HepG2 (cell line): Measurements from ENCODE around the gene MXRA7. TPM values are rescaled to one million over a fixed set of nuclear protein-coding genes. Genes with fewer than 3 reads are reported as not detected.
A peak's percentile ranks its signal among the peaks of the same experiment; 100 is the strongest.

Experiments
- ARID2 ChIP-seq: sonication (generic); formaldehyde crosslinking; IDR thresholded peaks from 2 replicates; pipeline ENCODE4 v1.8.1; 2022; ENCODE audit warnings: mild to moderate bottlenecking, missing genetic modification reagents, borderline replicate concordance
- ATF4 ChIP-seq, 2 experiments: fragments of 450-650 bp in 1 of 2; sonication (generic) in 1 of 2; formaldehyde crosslinking; IDR thresholded peaks; 2 replicates each; pipeline versions ENCODE4 v1.5.0 to v1.8.0; 2020 to 2022; ENCODE audit warnings: mild to moderate bottlenecking in 1 of 2, missing genetic modification reagents in 1 of 2
- CREB3 ChIP-seq: sonication (generic); formaldehyde crosslinking; IDR thresholded peaks from 2 replicates; pipeline ENCODE4 v1.5.0; 2020; ENCODE audit warnings: missing genetic modification reagents
- CSRNP1 ChIP-seq: sonication (generic); formaldehyde crosslinking; IDR thresholded peaks from 2 replicates; pipeline ENCODE4 v1.8.1; 2023; ENCODE audit warnings: mild to moderate bottlenecking, missing genetic modification reagents
- ELF1 ChIP-seq: sonication (generic); formaldehyde crosslinking; IDR thresholded peaks from 2 replicates; pipeline ENCODE4 v1.4.0; 2020; ENCODE audit warnings: missing genetic modification reagents
- ELK4 ChIP-seq: sonication (generic); formaldehyde crosslinking; IDR thresholded peaks from 2 replicates; pipeline ENCODE4 v1.9.0; 2021; ENCODE audit warnings: missing genetic modification reagents, borderline replicate concordance
- FOXA1 ChIP-seq, 2 experiments: fragments of 450-650 bp in 1 of 2; sonication (generic) in 1 of 2; formaldehyde crosslinking in 1 of 2; IDR thresholded peaks; 2 replicates each; pipeline versions ENCODE4 v1.4.0 to v1.6.1; 2016 to 2020; ENCODE audit warnings: missing genetic modification reagents in 1 of 2
- KMT2A ChIP-seq: sonication (generic); formaldehyde crosslinking; IDR thresholded peaks from 2 replicates; pipeline ENCODE4 v1.4.0; 2020; ENCODE audit warnings: missing genetic modification reagents
- NFATC3 ChIP-seq: sonication (generic); formaldehyde crosslinking; IDR thresholded peaks from 2 replicates; pipeline ENCODE4 v1.5.1; 2020; ENCODE audit warnings: mild to moderate bottlenecking, missing genetic modification reagents
- NR3C1 ChIP-seq: sonication (generic); formaldehyde crosslinking; IDR thresholded peaks from 2 replicates; pipeline ENCODE4 v1.4.0; 2020; ENCODE audit warnings: missing genetic modification reagents
- PBX2 ChIP-seq: IDR thresholded peaks from 2 replicates; pipeline ENCODE4 v1.6.1; 2016; ENCODE audit warnings: control low read depth
- TFAP4 ChIP-seq: sonication (generic); IDR thresholded peaks from 2 replicates; pipeline ENCODE4 v1.6.1; 2016; ENCODE audit warnings: low read depth, borderline replicate concordance
- ZFP90 ChIP-seq: sonication (generic); formaldehyde crosslinking; IDR thresholded peaks from 2 replicates; pipeline ENCODE4 v1.8.0; 2022; ENCODE audit warnings: missing genetic modification reagents, mild to moderate bottlenecking, inconsistent platforms, borderline replicate concordance
- ZFYVE20 ChIP-seq: sonication (generic); formaldehyde crosslinking; IDR thresholded peaks from 2 replicates; pipeline ENCODE4 v1.8.0; 2023; ENCODE audit warnings: low read depth, mild to moderate bottlenecking, moderate library complexity, missing genetic modification reagents, borderline replicate concordance
- ZNF33B ChIP-seq: sonication (generic); formaldehyde crosslinking; IDR thresholded peaks from 2 replicates; pipeline ENCODE4 v1.5.1; 2020; ENCODE audit warnings: mild to moderate bottlenecking, missing genetic modification reagents
- ZNF432 ChIP-seq: sonication (generic); formaldehyde crosslinking; IDR thresholded peaks from 2 replicates; pipeline ENCODE4 v1.5.0; 2020; ENCODE audit warnings: missing genetic modification reagents, mild to moderate bottlenecking, borderline replicate concordance
- ZNF451 ChIP-seq: sonication (generic); formaldehyde crosslinking; IDR thresholded peaks from 2 replicates; pipeline ENCODE4 v1.5.0; 2020; ENCODE audit warnings: mild to moderate bottlenecking, missing genetic modification reagents
- ZNF501 ChIP-seq: sonication (generic); formaldehyde crosslinking; IDR thresholded peaks from 2 replicates; pipeline ENCODE4 v1.5.1; 2020; ENCODE audit warnings: mild to moderate bottlenecking, moderate library complexity, missing genetic modification reagents
- ZNF580 ChIP-seq: IDR thresholded peaks from 2 replicates; pipeline ENCODE4 v1.6.1; 2016; ENCODE audit warnings: low read depth, borderline replicate concordance
- ZNF644 ChIP-seq: IDR thresholded peaks from 2 replicates; pipeline ENCODE4 v1.6.1; 2016; ENCODE audit warnings: low read depth
- ZNF678 ChIP-seq: sonication (generic); formaldehyde crosslinking; IDR thresholded peaks from 2 replicates; pipeline ENCODE4 v1.4.0; 2020; ENCODE audit warnings: mild to moderate bottlenecking, missing genetic modification reagents
- ZNF703 ChIP-seq: sonication (generic); formaldehyde crosslinking; IDR thresholded peaks from 2 replicates; pipeline ENCODE4 v1.5.1; 2020; ENCODE audit warnings: missing genetic modification reagents, mild to moderate bottlenecking, moderate library complexity, borderline replicate concordance
- ZNF761 ChIP-seq: sonication (generic); formaldehyde crosslinking; conservative IDR thresholded peaks from 2 replicates; pipeline ENCODE4 v1.4.0; 2020; ENCODE audit warnings: mild to moderate bottlenecking, missing genetic modification reagents
- polyA plus RNA-seq, 8 experiments: library from polyadenylated mRNA; depleted of rRNA in 3 of 8; stranded (reverse) in 7 of 8; unstranded in 1 of 8; fragments of >200 nt; fragmentation: Illumina TruSeq in 4 of 8; extraction: Trizol in 4 of 8; gene quantifications; 2 replicates each; pipeline versions ENCODE4 v1.2.1 to v1.2.3, GENCODE V29; 2011 to 2016; ENCODE audit warnings: low read depth in 4 of 8, missing spikeins in 1 of 8, mixed read lengths in 1 of 8; ENCODE audit not compliant: insufficient read depth in 1 of 8
- total RNA-seq, 5 experiments: library from RNA; depleted of rRNA; stranded (reverse); fragments of >200 nt; fragmentation: Illumina TruSeq; extraction: Trizol; gene quantifications; 2 replicates each; pipeline ENCODE4 v1.2.3, GENCODE V29; 2016; ENCODE audit warnings: low read depth in 1 of 5

MXRA7 gene
- total and polyA plus RNA-seq, 2 of the 13 experiments (the other 11 are each of a cell fraction or from before 2014, with no cell fraction given): 44.8 to 112 TPM

GRCh38 chr17:76726231-76726775 lies 15.5 kb upstream of the MXRA7 start, which contains the start of gene JMJD6 (continued):
- peak; percentile 2; the same call in 1 of the 2 replicates for TF ChIP-seq CSRNP1 (CRISPR knock-in tag)
- TF ChIP-seq PBX2 (CRISPR knock-in tag): no peak
- TF ChIP-seq ZNF580 (CRISPR knock-in tag): peak; percentile 82
- no peak for TF ChIP-seq ZNF432 (CRISPR knock-in tag)
- TF ChIP-seq ZNF644 (CRISPR knock-in tag): no peak
- no peak for TF ChIP-seq NFATC3 (CRISPR knock-in tag)
- no peak for TF ChIP-seq NR3C1 (CRISPR knock-in tag)
- peak; percentile 94 for TF ChIP-seq TFAP4
- no peak for TF ChIP-seq ZFYVE20 (CRISPR knock-in tag)
- no peak for TF ChIP-seq ZNF501 (CRISPR knock-in tag)
- no peak for TF ChIP-seq ZNF33B
- TF ChIP-seq FOXA1 (IDR thresholded peaks at IDR 0.05): no peak
- TF ChIP-seq FOXA1 (CRISPR knock-in tag; IDR thresholded peaks at IDR 0.05): peak; percentile 38; the same call in 1 of the 2 replicates
- TF ChIP-seq ZNF761 (CRISPR knock-in tag): no peak; the same call in 1 of the 2 replicates
- peak; percentile 59 for TF ChIP-seq ZNF451
- no peak for TF ChIP-seq ELK4 (CRISPR knock-in tag)
- no peak; the same call in 1 of the 2 replicates for TF ChIP-seq ELF1
- TF ChIP-seq ZNF678 (CRISPR knock-in tag): no peak; the same call in 1 of the 2 replicates
- TF ChIP-seq ARID2 (CRISPR knock-in tag): no peak
- TF ChIP-seq KMT2A (CRISPR knock-in tag): peak; percentile 79
- no peak; the same call in 1 of the 2 replicates for TF ChIP-seq ZNF703 (CRISPR knock-in tag)
- TF ChIP-seq ZFP90 (CRISPR knock-in tag): no peak
- TF ChIP-seq ATF4 (CRISPR knock-in tag; IDR thresholded peaks at IDR 0.05): no peak
- TF ChIP-seq CREB3 (CRISPR knock-in tag): no peak
